Natural killer cell (primary cell): ENCODE data around the gene KDM6B. TPM values are rescaled to one million over a fixed set of nuclear protein-coding genes. Genes with fewer than 3 reads are reported as not detected.

Experiments used
- ATAC-seq, 3 donors: fragments of 150-1000 bp in 2 of 3; fragments of 200-7000 bp in 1 of 3; cut with Tn5 transposase; 1 replicate in 1 of 3; 2 replicates in 2 of 3; pipeline ENCODE4 v1.10.0; 2021; ENCODE audit warnings: mild to moderate bottlenecking in 2 of 3, moderate library complexity in 2 of 3
- DNase-seq, 2 donors: peaks; one replicate each; pipeline versions ENCODE4 v3.0.0 to v3.0.0-alpha.2; 2013 to 2021; ENCODE audit warnings: mixed read lengths in 1 of 2
- H3K27ac ChIP-seq: one replicate; pipeline ENCODE4 v1.5.1; 2013; ENCODE audit warnings: mild to moderate bottlenecking, low read length
- H3K27me3 ChIP-seq: one replicate; pipeline ENCODE4 v1.6.1; 2013; ENCODE audit warnings: low read length; ENCODE audit not compliant: control insufficient read depth, insufficient read depth
- H3K36me3 ChIP-seq: one replicate; pipeline ENCODE4 v1.6.1; 2013; ENCODE audit warnings: low read length; ENCODE audit not compliant: control insufficient read depth, insufficient read depth
- H3K4me1 ChIP-seq: one replicate; pipeline ENCODE4 v1.6.1; 2013; ENCODE audit warnings: low read length; ENCODE audit not compliant: control insufficient read depth, insufficient read depth
- H3K4me3 ChIP-seq: one replicate; pipeline ENCODE4 v1.5.1; 2013; ENCODE audit warnings: low read length
- H3K9me3 ChIP-seq: one replicate; pipeline ENCODE4 v1.6.1; 2013; ENCODE audit warnings: low read length; ENCODE audit not compliant: control insufficient read depth, insufficient read depth
- H3K27ac Mint-ChIP-seq, 2 donors: one replicate each; pipeline ENCODE4 v1.8.0; 2022; ENCODE audit warnings: mild to moderate bottlenecking in 2 of 2, mixed read lengths in 2 of 2, moderate library complexity in 1 of 2
- H3K27me3 Mint-ChIP-seq, 2 donors: one replicate each; pipeline ENCODE4 v1.8.0; 2022; ENCODE audit warnings: low read depth in 2 of 2, mixed read lengths in 2 of 2
- H3K36me3 Mint-ChIP-seq: one replicate; pipeline ENCODE4 v1.8.0; 2022; ENCODE audit warnings: mixed read lengths
- H3K4me1 Mint-ChIP-seq, 2 donors: one replicate each; pipeline ENCODE4 v1.8.0; 2022; ENCODE audit warnings: mixed read lengths in 2 of 2
- H3K4me3 Mint-ChIP-seq: one replicate; pipeline ENCODE4 v1.8.0; 2022; ENCODE audit warnings: mild to moderate bottlenecking, moderate library complexity, mixed read lengths
- H3K9me3 Mint-ChIP-seq, 2 donors: one replicate each; pipeline ENCODE4 v1.8.0; 2022; ENCODE audit warnings: mixed read lengths in 2 of 2
- CTCF ChIP-seq: fragments of 200-600 bp; IDR thresholded peaks from one replicate; pipeline ENCODE4 v1.8.0; 2022; ENCODE audit warnings: antibody characterized with exemption
- WGBS: methylation state at CpG from one replicate; pipeline ENCODE4 v1.1.7; 2013; ENCODE audit warnings: missing lambda C conversion rate; ENCODE audit not compliant: insufficient coverage; 5-methylcytosine and 5-hydroxymethylcytosine counted together
- intact Hi-C: fragments of 100-400 bp; cut with micrococcal nuclease; formaldehyde crosslinking; loops from one replicate; pipeline ENCODE4 v1.14.2; 2022
- total RNA-seq, 4 donors: library from RNA; stranded (reverse); fragments of 120-200 nt in 1 of 4; gene quantifications; one replicate each; pipeline versions ENCODE4 v1.2.3 to v1.2.4, GENCODE V29; 2013 to 2022

The KDM6B gene
- total RNA-seq, 3 donors from 2014 or later (not counting 1 experiment from before 2014, with no cell fraction given) = 104 to 165 (median 149) TPM

GRCh38 chr17:7838090-7839075 is 4.4 kb downstream of the KDM6B start:
- Histone ChIP-seq H3K36me3 (no peaks in the 10 kb centered on the region), H3K9me3 (no peaks in the 10 kb centered on the region), H3K27me3 (no peaks in the 10 kb centered on the region), H3K27ac (peak overlapping the region; percentile 14), H3K4me1 (peaks cover 72% of the 10 kb centered on the region), H3K4me3 (no peak overlapping the region)
- H3K36me3 Mint-ChIP-seq = no peaks in the 10 kb centered on the region
- H3K4me3 Mint-ChIP-seq = peak overlapping the region; percentile 58
- no peak for TF ChIP-seq CTCF
- 29% methylated on average over 9 of the region's 12 CpGs for WGBS
- DNase-seq = peak; percentile 35 to 48
- H3K4me1 Mint-ChIP-seq = peaks cover 67 to 91% of the 10 kb centered on the region in 2 donors
- no peaks in the 10 kb centered on the region for H3K9me3 Mint-ChIP-seq
- intact Hi-C loops = no loop called here
- H3K27me3 Mint-ChIP-seq = peaks cover 0 to 11% of the 10 kb centered on the region in 2 donors
- ATAC-seq = no peak
- H3K27ac Mint-ChIP-seq = peak overlapping the region; percentile 100

DNA sequence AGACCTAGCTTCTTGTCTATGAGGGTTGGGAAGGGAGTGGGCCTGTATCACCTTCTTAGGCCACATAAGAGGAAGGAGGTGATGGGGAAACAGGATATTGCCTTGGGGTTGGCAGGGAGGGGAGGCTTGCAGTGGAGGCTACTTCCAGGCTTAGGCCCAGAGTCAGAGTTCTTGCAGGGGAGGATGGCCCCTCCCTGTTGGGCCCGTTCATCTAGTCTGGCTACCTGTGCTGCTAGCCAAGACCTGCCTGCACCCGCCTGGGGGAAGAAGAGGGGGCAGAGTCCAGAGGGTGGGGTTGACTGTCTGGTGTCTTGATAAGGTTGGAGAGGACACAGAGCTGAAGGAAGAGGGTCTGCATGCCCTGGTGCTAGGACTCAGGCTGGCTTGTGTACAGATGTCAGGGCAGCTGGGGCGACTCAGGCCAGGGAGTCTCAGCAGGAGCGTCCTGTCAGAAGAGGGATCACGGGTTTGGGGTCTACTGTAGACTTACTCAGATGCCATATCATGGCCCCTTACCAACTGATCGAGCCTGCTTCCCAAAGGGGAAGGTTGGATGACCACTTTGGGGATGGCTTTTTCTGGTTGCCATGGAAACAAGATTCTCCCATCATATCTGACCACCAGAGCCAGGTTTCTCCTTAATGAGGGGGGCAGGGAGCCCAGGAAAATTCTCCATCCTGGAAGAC is 5.3 kb downstream of the KDM6B start:
- DNase-seq = peak in 1 of 2 donors; percentile 46
- peak overlapping the region; percentile 14 for H3K27ac ChIP-seq
- H3K36me3 ChIP-seq = no peaks in the 10 kb centered on the region
- no peak overlapping the region for H3K4me3 Mint-ChIP-seq
- WGBS = 85% methylated on average over 6 of the region's 6 CpGs
- peaks cover 67 to 91% of the 10 kb centered on the region in 2 donors for H3K4me1 Mint-ChIP-seq
- peak overlapping the region; percentile 100 for H3K27ac Mint-ChIP-seq
- H3K9me3 Mint-ChIP-seq = no peaks in the 10 kb centered on the region
- H3K27me3 Mint-ChIP-seq = peaks cover 0 to 11% of the 10 kb centered on the region in 2 donors
- intact Hi-C loops = no loop called here
- no peak for TF ChIP-seq CTCF
- no peaks in the 10 kb centered on the region for H3K27me3 ChIP-seq
- no peak overlapping the region for H3K4me3 ChIP-seq
- no peaks in the 10 kb centered on the region for H3K36me3 Mint-ChIP-seq
- no peak for ATAC-seq
- H3K9me3 ChIP-seq = no peaks in the 10 kb centered on the region
- peaks cover 72% of the 10 kb centered on the region for H3K4me1 ChIP-seq

- H3K4me1 Mint-ChIP-seq = peaks cover 67 to 90% of the 10 kb centered on the region in 2 donors
- Histone ChIP-seq H3K27me3 (no peaks in the 10 kb centered on the region), H3K36me3 (no peaks in the 10 kb centered on the region), H3K4me1 (peaks cover 68% of the 10 kb centered on the region), H3K4me3 (no peak overlapping the region), H3K9me3 (no peaks in the 10 kb centered on the region), H3K27ac (no peak overlapping the region)
- DNase-seq = peak in 1 of 2 donors; percentile 58
- H3K27ac Mint-ChIP-seq = peak overlapping the region; percentile 100
- ATAC-seq = no peak
- H3K9me3 Mint-ChIP-seq = no peaks in the 10 kb centered on the region
- H3K36me3 Mint-ChIP-seq = no peaks in the 10 kb centered on the region
- WGBS = 90% methylated on average over 2 of the region's 2 CpGs
- H3K4me3 Mint-ChIP-seq = peak overlapping the region; percentile 100
- peaks cover 0 to 11% of the 10 kb centered on the region in 2 donors for H3K27me3 Mint-ChIP-seq
- intact Hi-C loops = loop anchor here (5.0 to 10.0 kb wide), 6 partner anchors 92 to 533 kb away; partner anchors contain the start of genes CNTROB, CTC1, EIF5A and PFAS
- TF ChIP-seq CTCF = no peak
Measured at GRCh38 chr17:7839876-7840261, 5.9 kb downstream of the KDM6B start.
